SK-N-MC (cell line): ENCODE data around the gene CRY2.

ENCODE experiments used
- EZH2 ChIP-seq: fragments of 200-600 bp; sonication (generic); IDR thresholded peaks from one replicate; pipeline ENCODE4 v1.6.1; 2017; ENCODE audit warnings: antibody characterized with exemption
- POLR2AphosphoS5 ChIP-seq: IDR thresholded peaks from 2 replicates; pipeline ENCODE4 v1.6.1; 2012; ENCODE audit warnings: mild to moderate bottlenecking, low read depth, low read length, borderline replicate concordance

GRCh38 chr11:45926536-45927331 lies 79.5 kb downstream of the CRY2 start:
- TF ChIP-seq EZH2 (no peak), POLR2AphosphoS5 (no peak)
